Astrocyte (in vitro differentiated cells and primary cell): Measurements from ENCODE around the gene CTSD.

ENCODE experiments used
- CTCF ChIP-seq: IDR thresholded peaks from 2 replicates; pipeline ENCODE4 v1.5.1; 2011; ENCODE audit warnings: low read depth, mild to moderate bottlenecking, inconsistent platforms, low read length, moderate library complexity; ENCODE audit not compliant: insufficient read depth
- EZH2 ChIP-seq: IDR thresholded peaks from 2 replicates; pipeline ENCODE4 v1.6.1; 2012; ENCODE audit warnings: mild to moderate bottlenecking, low read length, inconsistent platforms; ENCODE audit not compliant: insufficient read depth

GRCh38 chr11:1744891-1745700 is 18.6 kb downstream of the CTSD start:
- TF ChIP-seq CTCF (no peak), EZH2 (no peak)
